ENCODE measurements around the gene PRSS2.

DNA sequence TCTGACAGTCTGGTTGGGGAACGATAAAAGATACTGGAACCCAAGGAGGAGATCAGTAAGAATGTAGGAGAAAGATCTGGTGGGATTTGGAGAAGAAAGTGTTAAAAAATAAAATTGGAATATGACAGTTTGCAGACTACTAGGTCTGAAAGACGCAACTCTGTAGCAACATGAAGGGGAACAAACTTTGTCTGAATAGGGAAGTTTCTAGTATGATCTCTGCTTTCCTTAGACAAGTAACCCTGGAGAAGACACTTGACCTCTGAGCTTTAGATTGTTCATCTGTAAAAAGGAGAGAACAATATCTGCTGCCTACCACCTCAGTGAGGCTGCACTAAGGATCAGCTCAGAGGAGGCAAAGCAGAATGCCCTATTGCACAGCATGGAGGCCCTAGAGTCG lies 24.5 kb upstream of the PRSS2 start:
- no peak for TF ChIP-seq POLR2A (IDR thresholded peaks at IDR 0.05; ENCODE audit: low read depth)
- TF ChIP-seq, protein P1, sequence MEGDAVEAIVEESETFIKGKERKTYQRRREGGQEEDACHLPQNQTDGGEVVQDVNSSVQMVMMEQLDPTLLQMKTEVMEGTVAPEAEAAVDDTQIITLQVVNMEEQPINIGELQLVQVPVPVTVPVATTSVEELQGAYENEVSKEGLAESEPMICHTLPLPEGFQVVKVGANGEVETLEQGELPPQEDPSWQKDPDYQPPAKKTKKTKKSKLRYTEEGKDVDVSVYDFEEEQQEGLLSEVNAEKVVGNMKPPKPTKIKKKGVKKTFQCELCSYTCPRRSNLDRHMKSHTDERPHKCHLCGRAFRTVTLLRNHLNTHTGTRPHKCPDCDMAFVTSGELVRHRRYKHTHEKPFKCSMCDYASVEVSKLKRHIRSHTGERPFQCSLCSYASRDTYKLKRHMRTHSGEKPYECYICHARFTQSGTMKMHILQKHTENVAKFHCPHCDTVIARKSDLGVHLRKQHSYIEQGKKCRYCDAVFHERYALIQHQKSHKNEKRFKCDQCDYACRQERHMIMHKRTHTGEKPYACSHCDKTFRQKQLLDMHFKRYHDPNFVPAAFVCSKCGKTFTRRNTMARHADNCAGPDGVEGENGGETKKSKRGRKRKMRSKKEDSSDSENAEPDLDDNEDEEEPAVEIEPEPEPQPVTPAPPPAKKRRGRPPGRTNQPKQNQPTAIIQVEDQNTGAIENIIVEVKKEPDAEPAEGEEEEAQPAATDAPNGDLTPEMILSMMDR (IDR thresholded peaks at IDR 0.05): no peak
- no peak for TF ChIP-seq EP300 (IDR thresholded peaks at IDR 0.05)
